Transverse colon (tissue), 4 donors: ENCODE results near the gene PELI2.

ENCODE experiments used
- EP300 ChIP-seq: sonication (generic); formaldehyde crosslinking; IDR thresholded peaks from one replicate; pipeline ENCODE4 v1.6.1; 2017; ENCODE audit warnings: antibody characterized with exemption, low read depth
- POLR2A ChIP-seq: fragments of 450-650 bp; IDR thresholded peaks from one replicate; pipeline ENCODE4 v1.6.1; 2016; ENCODE audit warnings: antibody characterized with exemption, mild to moderate bottlenecking, moderate library complexity
- POLR2AphosphoS5 ChIP-seq, 3 donors: sonication (generic); formaldehyde crosslinking; IDR thresholded peaks; one replicate each; pipeline ENCODE4 v1.6.1; 2016; ENCODE audit warnings: antibody characterized with exemption in 3 of 3
- TF ChIP-seq, protein P1 (sequence below), 5 experiments: fragments of 200-600 bp in 3 of 5; fragments of 450-650 bp in 2 of 5; sonication (generic) in 3 of 5; IDR thresholded peaks; 1 replicate in 2 of 5; 2 replicates in 3 of 5; pipeline ENCODE4 v1.5.1; 2016 to 2017; ENCODE audit warnings: antibody characterized with exemption in 5 of 5, inconsistent platforms in 3 of 5, mild to moderate bottlenecking in 2 of 5, moderate library complexity in 1 of 5

- TF ChIP-seq POLR2A (no peak), EP300 (no peak), POLR2AphosphoS5 (IDR thresholded peaks at IDR 0.05) (no peak)
- TF ChIP-seq, protein P1, sequence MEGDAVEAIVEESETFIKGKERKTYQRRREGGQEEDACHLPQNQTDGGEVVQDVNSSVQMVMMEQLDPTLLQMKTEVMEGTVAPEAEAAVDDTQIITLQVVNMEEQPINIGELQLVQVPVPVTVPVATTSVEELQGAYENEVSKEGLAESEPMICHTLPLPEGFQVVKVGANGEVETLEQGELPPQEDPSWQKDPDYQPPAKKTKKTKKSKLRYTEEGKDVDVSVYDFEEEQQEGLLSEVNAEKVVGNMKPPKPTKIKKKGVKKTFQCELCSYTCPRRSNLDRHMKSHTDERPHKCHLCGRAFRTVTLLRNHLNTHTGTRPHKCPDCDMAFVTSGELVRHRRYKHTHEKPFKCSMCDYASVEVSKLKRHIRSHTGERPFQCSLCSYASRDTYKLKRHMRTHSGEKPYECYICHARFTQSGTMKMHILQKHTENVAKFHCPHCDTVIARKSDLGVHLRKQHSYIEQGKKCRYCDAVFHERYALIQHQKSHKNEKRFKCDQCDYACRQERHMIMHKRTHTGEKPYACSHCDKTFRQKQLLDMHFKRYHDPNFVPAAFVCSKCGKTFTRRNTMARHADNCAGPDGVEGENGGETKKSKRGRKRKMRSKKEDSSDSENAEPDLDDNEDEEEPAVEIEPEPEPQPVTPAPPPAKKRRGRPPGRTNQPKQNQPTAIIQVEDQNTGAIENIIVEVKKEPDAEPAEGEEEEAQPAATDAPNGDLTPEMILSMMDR (IDR thresholded peaks at IDR 0.05), result no peak
Observed at GRCh38 chr14:56340932-56341331, 222.7 kb downstream of the PELI2 start.
